DOHH2 (cell line): Measurements from ENCODE around the gene FAM219A.

Experiments used
- CTCF ChIP-seq: fragments of 200-600 bp; sonication (generic); IDR thresholded peaks from one replicate; pipeline ENCODE4 v1.5.1; 2014; ENCODE audit warnings: antibody characterized with exemption, mild to moderate bottlenecking, low read depth, low read length; ENCODE audit not compliant: poor library complexity, severe bottlenecking
- EZH2phosphoT487 ChIP-seq: fragments of 200-600 bp; sonication (generic); IDR thresholded peaks from 2 replicates; pipeline ENCODE4 v1.6.1; 2017; ENCODE audit warnings: borderline replicate concordance, mild to moderate bottlenecking, antibody characterized with exemption, low read length, moderate library complexity, mixed read lengths

GRCh38 chr9:34503406-34503805, 45.0 kb upstream of the FAM219A start:
- no peak for TF ChIP-seq CTCF
- no peak for TF ChIP-seq EZH2phosphoT487
